B cell (primary cell): ENCODE measurements around the gene RICTOR. TPM values are rescaled to one million over a fixed set of nuclear protein-coding genes. Genes with fewer than 3 reads are reported as not detected.

Source experiments
- ATAC-seq: fragments of 200-7000 bp; cut with Tn5 transposase; one replicate; pipeline ENCODE4 v1.10.0; 2021; ENCODE audit warnings: low read depth, mild to moderate bottlenecking, moderate number of reproducible peaks, moderate library complexity
- CTCF ChIA-PET: fragments of 350-600 bp; sonication (Branson Sonifier 250); formaldehyde crosslinking; loops from one replicate; lab custom pipeline; 2021; ENCODE audit warnings: antibody characterized with exemption, inconsistent platforms; lab: Charles Lee
- POLR2A ChIA-PET: fragments of 350-600 bp; sonication (Branson Sonifier 250); formaldehyde crosslinking; loops from one replicate; lab custom pipeline; 2021; ENCODE audit warnings: antibody characterized with exemption; lab: Charles Lee
- DNase-seq: peaks from one replicate; pipeline ENCODE4 v3.0.0; 2013
- H2AFZ ChIP-seq: 2 replicates; pipeline ENCODE4 v1.6.1; 2012; ENCODE audit warnings: mild to moderate bottlenecking, low read depth, low read length; ENCODE audit not compliant: insufficient read depth, poor library complexity, severe bottlenecking
- H3K27ac ChIP-seq, 2 donors: 1 replicate in 1 of 2; 2 replicates in 1 of 2; pipeline ENCODE4 v1.5.1; 2012 to 2013; ENCODE audit warnings: low read length in 2 of 2, mild to moderate bottlenecking in 2 of 2, moderate library complexity in 1 of 2
- H3K27me3 ChIP-seq, 4 experiments: fragments of 200-600 bp in 1 of 4; sonication (generic) in 1 of 4; replicated peaks in 1 of 4; 1 replicate in 2 of 4; 2 replicates in 2 of 4; pipeline versions ENCODE4 v1.6.1 to v1.7.0; 2013 to 2016; ENCODE audit warnings: low read length in 3 of 4, mild to moderate bottlenecking in 2 of 4, mixed read lengths in 1 of 4, moderate library complexity in 1 of 4; ENCODE audit not compliant: insufficient read depth in 4 of 4, control insufficient read depth in 3 of 4; ENCODE audit errors: control extremely low read depth in 1 of 4
- H3K36me3 ChIP-seq, 2 experiments: replicated peaks in 1 of 2; 1 replicate in 1 of 2; 2 replicates in 1 of 2; pipeline versions ENCODE4 v1.6.1 to v1.7.1; 2013; ENCODE audit warnings: low read length in 1 of 2; ENCODE audit not compliant: insufficient read depth in 2 of 2, control insufficient read depth in 1 of 2; ENCODE audit errors: control extremely low read depth in 1 of 2, extremely low read depth in 1 of 2
- H3K4me1 ChIP-seq, 2 donors: fragments of 200-600 bp in 1 of 2; sonication (generic) in 1 of 2; 1 replicate in 1 of 2; 2 replicates in 1 of 2; pipeline versions ENCODE4 v1.5.1 to v1.6.1; 2013 to 2017; ENCODE audit warnings: low read length in 2 of 2; ENCODE audit not compliant: control insufficient read depth in 2 of 2, insufficient read depth in 2 of 2
- H3K4me2 ChIP-seq: replicated peaks from 2 replicates; pipeline ENCODE3; 2012; ENCODE audit warnings: mild to moderate bottlenecking, low read depth, low read length; ENCODE audit not compliant: poor library complexity, severe bottlenecking
- H3K4me3 ChIP-seq, 5 experiments: fragments of 200-600 bp in 1 of 5; sonication (generic) in 1 of 5; 1 replicate in 3 of 5; 2 replicates in 2 of 5; pipeline versions ENCODE4 v1.5.1 to v1.7.0; 2011 to 2016; ENCODE audit warnings: low read length in 4 of 5, mild to moderate bottlenecking in 4 of 5, low read depth in 2 of 5, control low read depth in 1 of 5, moderate library complexity in 1 of 5; ENCODE audit not compliant: insufficient read depth in 1 of 5; ENCODE audit errors: control extremely low read depth in 1 of 5, extremely low read depth in 1 of 5
- H3K79me2 ChIP-seq: fragments of 200-600 bp; sonication (generic); one replicate; pipeline ENCODE4 v1.6.0; 2016; ENCODE audit warnings: low read length; ENCODE audit not compliant: control insufficient read depth, insufficient read depth
- H3K9ac ChIP-seq: fragments of 200-600 bp; sonication (generic); 2 replicates; pipeline ENCODE4 v1.6.1; 2017; ENCODE audit warnings: mild to moderate bottlenecking, low read length, moderate library complexity
- H3K9me3 ChIP-seq, 3 donors: one replicate each; pipeline versions ENCODE4 v1.6.1 to v1.7.1; 2013; ENCODE audit warnings: low read length in 2 of 3; ENCODE audit not compliant: control insufficient read depth in 2 of 3, insufficient read depth in 1 of 3; ENCODE audit errors: control extremely low read depth in 1 of 3
- H4K20me1 ChIP-seq: 2 replicates; pipeline ENCODE4 v1.6.0; 2012; ENCODE audit warnings: mild to moderate bottlenecking, low read length; ENCODE audit not compliant: insufficient read depth, control insufficient read depth, poor library complexity, severe bottlenecking
- H3K27ac Mint-ChIP-seq: one replicate; pipeline ENCODE4 v1.8.0; 2021; ENCODE audit warnings: mixed read lengths
- H3K27me3 Mint-ChIP-seq: one replicate; pipeline ENCODE4 v1.8.0; 2021; ENCODE audit warnings: mixed read lengths
- H3K4me1 Mint-ChIP-seq: one replicate; pipeline ENCODE4 v1.8.0; 2021; ENCODE audit warnings: mixed read lengths
- H3K4me3 Mint-ChIP-seq: one replicate; pipeline ENCODE4 v1.8.0; 2021; ENCODE audit warnings: mixed read lengths
- H3K9me3 Mint-ChIP-seq: one replicate; pipeline ENCODE4 v1.8.0; 2022; ENCODE audit warnings: mixed read lengths; ENCODE audit not compliant: insufficient read depth
- EZH2 ChIP-seq: IDR thresholded peaks from 2 replicates; pipeline ENCODE4 v1.6.1; 2012; ENCODE audit warnings: borderline replicate concordance, low read depth, mild to moderate bottlenecking, moderate library complexity, low read length; ENCODE audit not compliant: insufficient read depth, poor library complexity, severe bottlenecking
- WGBS: methylation state at CpG from one replicate; pipeline ENCODE4 v1.1.5; 2013; ENCODE audit warnings: missing lambda C conversion rate; ENCODE audit not compliant: insufficient coverage; 5-methylcytosine and 5-hydroxymethylcytosine counted together
- intact Hi-C: fragments of 100-400 bp; cut with micrococcal nuclease; formaldehyde crosslinking; loops from one replicate; pipeline ENCODE4 v1.10.0; 2022
- polyA plus RNA-seq: library from polyadenylated mRNA; depleted of rRNA; stranded (reverse); fragments of >200 nt; gene quantifications from 2 replicates; pipeline ENCODE4 v1.2.3, GENCODE V29; 2012
- total RNA-seq, 2 donors: library from RNA; stranded (reverse); fragments of 120-200 nt in 1 of 2; gene quantifications; 1 replicate in 1 of 2; 2 replicates in 1 of 2; pipeline versions ENCODE4 v1.2.3 to v1.2.4, GENCODE V29; 2013 to 2022
- TF ChIP-seq, protein P1 (sequence below): fragments of 200-600 bp; IDR thresholded peaks from one replicate; pipeline ENCODE4 v1.8.0; 2022; ENCODE audit warnings: antibody characterized with exemption, mild to moderate bottlenecking

Gene RICTOR
- total and polyA plus RNA-seq, 2 donors (not counting 1 experiment from before 2014, with no cell fraction given) = 15.4 to 84.3 TPM

- H3K36me3 ChIP-seq = no peaks in the 10 kb centered on the region
- Mint-ChIP-seq H3K4me3 (no peak overlapping the region), H3K9me3 (no peaks in the 10 kb centered on the region), H3K27me3 (no peaks in the 10 kb centered on the region), H3K4me1 (no peaks in the 10 kb centered on the region), H3K27ac (no peak overlapping the region)
- ChIA-PET POLR2A (no interaction called here), CTCF (no interaction called here)
- intact Hi-C loops = no loop called here
- H3K9me3 ChIP-seq = no peaks in the 10 kb centered on the region
- H3K9ac ChIP-seq = no peak overlapping the region
- no peak for ATAC-seq
- 96% methylated on average over 4 of the region's 4 CpGs for WGBS
- no peaks in the 10 kb centered on the region for H3K4me1 ChIP-seq
- H3K79me2 ChIP-seq = no peaks in the 10 kb centered on the region
- no peak overlapping the region for H3K27ac ChIP-seq
- H4K20me1 ChIP-seq = no peaks in the 10 kb centered on the region
- H2AFZ ChIP-seq = no peak overlapping the region
- H3K27me3 ChIP-seq = no peaks in the 10 kb centered on the region
- no peak for DNase-seq
- no peak overlapping the region for H3K4me3 ChIP-seq
- H3K4me2 ChIP-seq = no peak overlapping the region
- TF ChIP-seq EZH2 = no peak
- TF ChIP-seq, protein P1, sequence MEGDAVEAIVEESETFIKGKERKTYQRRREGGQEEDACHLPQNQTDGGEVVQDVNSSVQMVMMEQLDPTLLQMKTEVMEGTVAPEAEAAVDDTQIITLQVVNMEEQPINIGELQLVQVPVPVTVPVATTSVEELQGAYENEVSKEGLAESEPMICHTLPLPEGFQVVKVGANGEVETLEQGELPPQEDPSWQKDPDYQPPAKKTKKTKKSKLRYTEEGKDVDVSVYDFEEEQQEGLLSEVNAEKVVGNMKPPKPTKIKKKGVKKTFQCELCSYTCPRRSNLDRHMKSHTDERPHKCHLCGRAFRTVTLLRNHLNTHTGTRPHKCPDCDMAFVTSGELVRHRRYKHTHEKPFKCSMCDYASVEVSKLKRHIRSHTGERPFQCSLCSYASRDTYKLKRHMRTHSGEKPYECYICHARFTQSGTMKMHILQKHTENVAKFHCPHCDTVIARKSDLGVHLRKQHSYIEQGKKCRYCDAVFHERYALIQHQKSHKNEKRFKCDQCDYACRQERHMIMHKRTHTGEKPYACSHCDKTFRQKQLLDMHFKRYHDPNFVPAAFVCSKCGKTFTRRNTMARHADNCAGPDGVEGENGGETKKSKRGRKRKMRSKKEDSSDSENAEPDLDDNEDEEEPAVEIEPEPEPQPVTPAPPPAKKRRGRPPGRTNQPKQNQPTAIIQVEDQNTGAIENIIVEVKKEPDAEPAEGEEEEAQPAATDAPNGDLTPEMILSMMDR = no peak
Observed at GRCh38 chr5:39114155-39114554, 40.0 kb upstream of the RICTOR start.

GRCh38 chr5:39113354-39113953, 39.3 kb upstream of the RICTOR start:
- CTCF ChIA-PET = no interaction called here
- Histone ChIP-seq H3K27ac (no peak overlapping the region), H3K4me2 (no peak overlapping the region), H3K4me3 (no peak overlapping the region), H3K36me3 (no peaks in the 10 kb centered on the region), H2AFZ (no peak overlapping the region), H3K9ac (no peak overlapping the region), H3K4me1 (no peaks in the 10 kb centered on the region), H3K9me3 (no peaks in the 10 kb centered on the region), H4K20me1 (no peaks in the 10 kb centered on the region), H3K27me3 (no peaks in the 10 kb centered on the region), H3K79me2 (no peaks in the 10 kb centered on the region)
- H3K4me1 Mint-ChIP-seq = no peaks in the 10 kb centered on the region
- TF ChIP-seq, protein P1 = no peak
- H3K4me3 Mint-ChIP-seq = no peak overlapping the region
- intact Hi-C loops = no loop called here
- no peak for DNase-seq
- no peak for ATAC-seq
- H3K27ac Mint-ChIP-seq = no peak overlapping the region
- no peaks in the 10 kb centered on the region for H3K27me3 Mint-ChIP-seq
- POLR2A ChIA-PET = no interaction called here
- WGBS = no CpG with 5 or more reads among the region's 4 CpGs
- no peaks in the 10 kb centered on the region for H3K9me3 Mint-ChIP-seq
